Smooth muscle cell of the brain vasculature (primary cell): Measurements from ENCODE around the gene RPS28.
"Not testable (repeated sequence)": the region's sequence is repeated elsewhere in the genome, so short reads cannot be mapped to it uniquely, and the experiment has no call there.

ENCODE experiments used
- DNase-seq: peaks from one replicate; pipeline ENCODE4 v3.0.0-alpha.2; 2012; ENCODE audit warnings: low read depth, low spot score

Gene RPS28

GRCh38 chr19:8342684-8343482 is 21.6 kb downstream of the RPS28 start, which contains the start of gene KANK3:
Gene KANK3, minus strand, starts transcription at chr19:8343262. Its CDS starts 5,434 bp downstream, at chr19:8337828.
- no peak for DNase-seq

- DNase-seq: no peak
Observed at GRCh38 chr19:8343483-8343844, 22.2 kb downstream of the RPS28 start.

GRCh38 chr19:8349629-8350372 is 28.5 kb downstream of the RPS28 start:
- not testable (repeated sequence) for DNase-seq

- DNase-seq: no peak
Observed at GRCh38 chr19:8352134-8352827, 31.0 kb downstream of the RPS28 start.

GRCh38 chr19:8352845-8353244 is 31.5 kb downstream of the RPS28 start:
- not testable (repeated sequence) for DNase-seq

GRCh38 chr19:8355631-8356402 is 34.5 kb downstream of the RPS28 start:
- DNase-seq: no peak

GRCh38 chr19:8357007-8357521 is 35.8 kb downstream of the RPS28 start:
- no peak for DNase-seq

- no peak for DNase-seq
Observed at GRCh38 chr19:8358948-8359347, 37.7 kb downstream of the RPS28 start.

- DNase-seq: no peak
Observed at GRCh38 chr19:8360196-8360595, 38.9 kb downstream of the RPS28 start.

- no peak for DNase-seq
Observed at GRCh38 chr19:8361921-8362793, 40.9 kb downstream of the RPS28 start.

GRCh38 chr19:8363803-8364771 is 42.8 kb downstream of the RPS28 start, which contains the start of gene ANGPTL4:
Gene ANGPTL4, plus strand, starts transcription at chr19:8364155. Its CDS starts 167 bp downstream, at chr19:8364322.
- no peak for DNase-seq

GRCh38 chr19:8366121-8366581 is 44.9 kb downstream of the RPS28 start:
- DNase-seq: no peak

GRCh38 chr19:8366961-8367326 is 45.6 kb downstream of the RPS28 start:
- DNase-seq: no peak

GRCh38 chr19:8367327-8368001 is 46.2 kb downstream of the RPS28 start:
- peak; percentile 96 for DNase-seq

- no peak for DNase-seq
Observed at GRCh38 chr19:8370176-8371010, 49.1 kb downstream of the RPS28 start.

- DNase-seq: no peak
Observed at GRCh38 chr19:8371011-8371804, 49.9 kb downstream of the RPS28 start.
